GM19193 (cell line): ENCODE data around the gene NSMCE4A.

ENCODE experiments used
- POLR2A ChIP-seq: IDR thresholded peaks from 4 replicates; pipeline ENCODE4 v1.6.1; 2011; ENCODE audit not compliant: insufficient read depth, insufficient read length; ENCODE audit errors: extremely low read depth

NSMCE4A gene

DNA sequence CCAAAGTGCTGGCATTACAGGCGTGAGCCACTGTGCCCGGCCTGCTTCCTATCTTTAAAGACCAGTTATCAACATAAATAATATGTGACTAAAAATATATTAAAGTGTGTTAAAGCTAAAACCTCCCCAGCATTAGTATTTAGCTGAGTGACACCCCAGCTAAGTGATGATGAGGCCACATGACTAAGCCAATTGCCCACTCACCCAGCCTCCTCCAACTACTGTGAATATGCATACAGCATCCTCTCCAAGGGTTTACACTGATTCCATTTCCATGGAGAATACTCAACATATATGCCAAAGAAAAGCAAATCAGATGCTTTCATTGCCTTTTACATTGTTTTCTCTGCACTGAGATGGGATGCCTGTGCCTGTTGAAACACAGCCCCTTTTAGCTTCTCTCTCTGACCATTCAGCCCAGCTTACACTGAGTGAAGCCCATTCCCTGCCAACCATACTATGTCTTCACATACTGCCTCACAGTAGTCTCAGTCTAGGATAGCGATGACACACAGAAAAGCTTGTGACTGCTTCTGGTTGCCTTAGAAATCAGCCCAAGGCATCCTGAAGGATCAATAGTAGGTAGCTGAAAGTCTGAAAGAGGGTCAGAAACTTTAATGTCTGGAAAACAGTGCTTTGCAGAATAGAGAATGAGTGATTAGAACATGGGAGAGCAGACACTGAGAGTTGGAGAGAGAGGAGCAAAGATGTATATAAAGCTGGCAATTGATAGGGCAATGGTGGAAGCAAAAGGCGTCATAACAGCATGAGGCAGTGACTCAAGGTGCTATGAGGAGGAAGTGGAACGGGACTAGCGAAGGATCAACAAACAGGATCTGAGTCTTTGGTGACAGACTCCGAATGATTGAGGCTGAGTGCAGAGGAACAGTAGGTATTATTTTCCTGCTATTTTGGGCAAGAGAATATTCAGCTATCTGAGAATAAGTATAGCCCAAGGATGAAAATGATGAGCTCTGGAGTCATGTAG lies 27.4 kb downstream of the NSMCE4A start:
- TF ChIP-seq POLR2A: no peak

GRCh38 chr10:121942749-121943416 lies 32.1 kb downstream of the NSMCE4A start:
- TF ChIP-seq POLR2A: no peak

- TF ChIP-seq POLR2A: no peak
Measured at GRCh38 chr10:121941532-121941931, 33.5 kb downstream of the NSMCE4A start.

- TF ChIP-seq POLR2A: no peak
Measured at GRCh38 chr10:121936295-121936694, 38.7 kb downstream of the NSMCE4A start.

DNA sequence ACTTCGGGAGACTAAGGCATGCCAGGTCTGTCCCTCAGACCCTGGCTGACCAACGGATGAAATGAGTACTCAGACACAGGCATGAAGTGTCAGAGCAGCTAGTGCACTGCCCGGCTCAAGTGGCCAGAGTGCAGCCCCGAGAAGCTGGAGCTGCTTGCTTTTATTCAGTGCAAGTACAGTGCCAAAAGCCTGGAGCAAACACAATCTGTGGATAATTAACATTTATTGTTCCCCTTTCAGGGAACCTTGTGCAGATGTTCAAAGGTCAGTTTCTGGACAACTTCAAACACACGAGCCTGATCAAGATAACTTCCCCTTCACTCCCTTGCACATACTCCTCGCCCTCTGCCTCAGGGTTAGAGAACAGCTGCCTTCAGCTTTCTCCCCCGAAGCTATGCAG lies 39.3 kb downstream of the NSMCE4A start:
- TF ChIP-seq POLR2A: no peak

- TF ChIP-seq POLR2A: no peak
Measured at GRCh38 chr10:121928528-121928884, 46.5 kb downstream of the NSMCE4A start.

GRCh38 chr10:121927841-121928527 lies 47.0 kb downstream of the NSMCE4A start, which contains the start of gene ATE1:
Gene ATE1, minus strand, starts transcription at chr10:121928031. Its CDS starts 82 bp downstream, at chr10:121927949.
- TF ChIP-seq POLR2A: peak; percentile 87

- no peak for TF ChIP-seq POLR2A
Measured at GRCh38 chr10:121927318-121927840, 47.6 kb downstream of the NSMCE4A start.

GRCh38 chr10:121926671-121927317 lies 48.2 kb downstream of the NSMCE4A start:
- TF ChIP-seq POLR2A: no peak

DNA sequence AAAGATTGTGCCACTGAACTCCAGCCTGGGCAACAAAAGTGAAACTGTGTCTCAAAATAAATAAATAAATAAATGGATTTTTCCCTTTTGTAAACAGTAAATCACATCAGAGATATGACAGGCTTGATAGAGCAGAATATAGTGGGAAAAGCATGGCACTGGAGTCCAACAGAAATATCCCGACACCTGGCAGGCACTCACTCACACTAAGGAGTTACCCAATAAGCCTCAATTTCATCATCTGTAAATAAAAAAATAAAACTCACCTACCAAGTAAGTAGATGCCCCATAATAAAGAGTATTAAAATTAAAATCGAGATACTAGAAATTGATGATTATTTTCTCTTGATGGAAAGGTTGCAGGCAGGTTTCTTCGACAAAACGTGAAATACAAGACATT lies 48.9 kb downstream of the NSMCE4A start:
- TF ChIP-seq POLR2A: no peak

DNA sequence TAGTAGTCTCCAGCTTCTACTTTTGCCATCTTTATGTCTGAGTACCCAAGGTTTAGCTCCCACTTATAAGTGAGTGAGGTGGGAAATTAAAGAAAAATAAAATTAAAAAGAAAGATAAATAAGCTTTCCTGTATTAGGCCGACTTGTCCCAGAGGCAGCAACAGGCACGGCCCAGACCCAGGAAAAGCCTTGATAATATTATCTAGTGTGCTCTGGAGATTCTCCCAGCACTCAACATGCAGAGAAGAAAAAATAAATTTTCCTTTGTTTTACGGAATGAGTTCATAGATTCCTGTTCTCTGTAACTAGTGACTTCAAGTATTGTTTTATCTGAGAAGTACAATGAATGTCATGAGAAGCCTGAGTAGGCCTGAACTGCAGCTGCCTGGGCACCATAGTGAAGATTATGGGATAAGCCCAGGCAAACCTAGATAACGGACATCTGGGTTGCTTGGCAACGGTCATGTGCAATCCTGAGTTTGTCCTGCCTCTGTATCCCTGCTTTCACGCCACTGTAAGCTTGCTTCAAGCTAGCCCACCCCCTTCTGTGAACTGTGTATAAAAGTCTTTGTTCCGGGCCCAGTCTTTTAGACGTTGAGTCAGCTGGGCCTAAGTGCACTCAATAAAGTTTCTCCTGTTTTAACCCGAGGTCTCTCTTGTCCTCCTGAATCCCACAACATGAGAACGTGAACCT lies 53.6 kb downstream of the NSMCE4A start:
- no peak for TF ChIP-seq POLR2A

GRCh38 chr10:121919666-121920065 lies 55.4 kb downstream of the NSMCE4A start:
- TF ChIP-seq POLR2A: no peak

- no peak for TF ChIP-seq POLR2A
Measured at GRCh38 chr10:121914661-121915060, 60.4 kb downstream of the NSMCE4A start.

- no peak for TF ChIP-seq POLR2A
Measured at GRCh38 chr10:121911421-121911697, 63.7 kb downstream of the NSMCE4A start.

DNA sequence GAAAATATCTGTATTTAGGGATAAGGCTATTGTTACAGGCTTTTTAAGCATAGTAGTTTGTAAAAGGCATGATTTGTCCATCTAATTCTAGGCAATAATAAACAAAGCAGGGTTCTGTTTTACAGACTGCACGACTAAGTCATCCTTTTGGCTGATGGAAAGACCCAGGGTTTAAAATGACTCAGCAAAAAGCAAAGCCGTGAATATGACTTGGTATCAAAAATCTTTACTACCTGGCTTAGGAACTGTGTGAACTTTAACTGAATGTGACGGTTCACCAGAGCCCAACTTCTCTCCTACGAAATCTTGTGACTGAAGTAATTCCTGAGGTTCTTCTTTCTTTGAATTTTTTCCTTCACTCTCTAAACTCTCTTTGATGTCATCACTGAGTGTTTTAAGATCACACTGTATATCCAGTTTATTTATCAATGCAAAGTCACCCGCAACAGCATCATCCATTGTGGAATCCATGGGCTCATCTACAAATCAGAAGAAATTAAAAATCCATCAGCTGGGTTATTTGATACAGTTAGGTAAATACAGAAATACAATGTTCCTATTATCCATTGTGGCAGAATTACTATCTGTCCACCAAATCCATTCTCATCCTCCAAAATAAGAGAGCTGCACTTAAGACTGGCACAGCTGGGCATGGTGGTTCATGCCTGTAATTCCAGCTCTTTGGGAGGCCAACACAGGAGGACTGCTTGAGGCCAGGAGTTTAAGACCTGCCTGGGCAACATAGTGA lies 64.2 kb downstream of the NSMCE4A start:
- no peak for TF ChIP-seq POLR2A
